Mesenchymal stem cell (in vitro differentiated cells and primary cell): ENCODE data around the gene BLMH.
A peak's percentile ranks its signal among the peaks of the same experiment; 100 is the strongest.

ENCODE experiments used
- DNase-seq: peaks from one replicate; pipeline ENCODE4 v3.0.0-alpha.2; 2013
- H2AFZ ChIP-seq: one replicate; pipeline ENCODE4 v1.6.1; 2013; ENCODE audit warnings: low read depth, mild to moderate bottlenecking, control low read depth, inconsistent platforms, low read length, moderate library complexity
- H2AK5ac ChIP-seq: 2 replicates; pipeline ENCODE4 v1.6.1; 2013; ENCODE audit warnings: low read length, moderate library complexity, mild to moderate bottlenecking, inconsistent platforms; ENCODE audit not compliant: severe bottlenecking
- H2BK120ac ChIP-seq: one replicate; pipeline ENCODE4 v1.6.1; 2013; ENCODE audit warnings: low read depth, mild to moderate bottlenecking, inconsistent platforms, low read length, moderate library complexity
- H2BK12ac ChIP-seq, 2 experiments: one replicate each; pipeline ENCODE4 v1.6.1; 2013; ENCODE audit warnings: inconsistent platforms in 2 of 2, low read length in 2 of 2, mild to moderate bottlenecking in 2 of 2, moderate library complexity in 2 of 2, control low read depth in 1 of 2
- H2BK15ac ChIP-seq: one replicate; pipeline ENCODE4 v1.6.1; 2013; ENCODE audit warnings: mild to moderate bottlenecking, low read depth, inconsistent platforms; ENCODE audit not compliant: poor library complexity, severe bottlenecking
- H2BK5ac ChIP-seq: 2 replicates; pipeline ENCODE4 v1.6.1; 2013; ENCODE audit warnings: low read depth, mild to moderate bottlenecking, low read length, control low read depth, inconsistent platforms; ENCODE audit not compliant: poor library complexity, severe bottlenecking
- H3K14ac ChIP-seq, 2 experiments: one replicate each; pipeline ENCODE4 v1.6.1; 2013; ENCODE audit warnings: inconsistent platforms in 2 of 2, low read length in 2 of 2, control low read depth in 1 of 2, mild to moderate bottlenecking in 1 of 2, moderate library complexity in 1 of 2
- H3K18ac ChIP-seq, 2 experiments: one replicate each; pipeline ENCODE4 v1.6.1; 2013; ENCODE audit warnings: inconsistent platforms in 2 of 2, low read length in 2 of 2, control low read depth in 1 of 2, low read depth in 1 of 2, mild to moderate bottlenecking in 1 of 2
- H3K23ac ChIP-seq, 2 experiments: one replicate each; pipeline ENCODE4 v1.6.1; 2013; ENCODE audit warnings: inconsistent platforms in 2 of 2, low read length in 2 of 2, mild to moderate bottlenecking in 2 of 2, moderate library complexity in 2 of 2, control low read depth in 1 of 2
- H3K27ac ChIP-seq: 2 replicates; pipeline ENCODE4 v1.5.1; 2013; ENCODE audit warnings: mild to moderate bottlenecking, moderate library complexity, low read length, control low read depth, inconsistent platforms; ENCODE audit not compliant: poor library complexity, severe bottlenecking
- H3K27me3 ChIP-seq, 2 experiments: 2 replicates each; pipeline versions ENCODE4 v1.6.1 to v1.7.0; 2013; ENCODE audit warnings: low read length in 2 of 2, mild to moderate bottlenecking in 2 of 2, moderate library complexity in 2 of 2, control low read depth in 1 of 2, inconsistent platforms in 1 of 2; ENCODE audit not compliant: control insufficient read depth in 1 of 2, insufficient read depth in 1 of 2
- H3K36me3 ChIP-seq, 2 experiments: 2 replicates each; pipeline versions ENCODE4 v1.6.1 to v1.7.0; 2013; ENCODE audit warnings: low read length in 2 of 2, control low read depth in 1 of 2, inconsistent platforms in 1 of 2, low read depth in 1 of 2, mild to moderate bottlenecking in 1 of 2; ENCODE audit not compliant: insufficient read depth in 2 of 2, control insufficient read depth in 1 of 2
- H3K4ac ChIP-seq, 2 experiments: one replicate each; pipeline ENCODE4 v1.6.1; 2013; ENCODE audit warnings: inconsistent platforms in 2 of 2, low read length in 2 of 2, mild to moderate bottlenecking in 2 of 2, moderate library complexity in 2 of 2, control low read depth in 1 of 2, low read depth in 1 of 2
- H3K4me1 ChIP-seq: 2 replicates; pipeline ENCODE4 v1.6.1; 2013; ENCODE audit warnings: low read depth, low read length, control low read depth; ENCODE audit not compliant: control insufficient read depth, insufficient read depth
- H3K4me2 ChIP-seq: 2 replicates; pipeline ENCODE4 v1.6.1; 2013; ENCODE audit warnings: low read length, mild to moderate bottlenecking, inconsistent platforms; ENCODE audit not compliant: poor library complexity, severe bottlenecking
- H3K4me3 ChIP-seq, 2 experiments: 2 replicates each; pipeline versions ENCODE4 v1.5.1 to v1.7.0; 2013; ENCODE audit warnings: low read length in 2 of 2, mild to moderate bottlenecking in 2 of 2, control low read depth in 1 of 2, low read depth in 1 of 2; ENCODE audit not compliant: insufficient read depth in 1 of 2
- H3K79me1 ChIP-seq: replicated peaks from 2 replicates; pipeline ENCODE4 v1.6.1; 2013; ENCODE audit warnings: mild to moderate bottlenecking, control low read depth, low read length, inconsistent platforms; ENCODE audit not compliant: poor library complexity, severe bottlenecking
- H3K9ac ChIP-seq: 2 replicates; pipeline ENCODE4 v1.7.0; 2013; ENCODE audit warnings: mild to moderate bottlenecking, low read length, moderate library complexity
- H3K9me3 ChIP-seq: 2 replicates; pipeline ENCODE4 v1.7.0; 2013; ENCODE audit warnings: mild to moderate bottlenecking, low read length; ENCODE audit not compliant: control insufficient read depth
- H4K8ac ChIP-seq: one replicate; pipeline ENCODE4 v1.6.1; 2013; ENCODE audit warnings: inconsistent platforms, mild to moderate bottlenecking, low read length, moderate library complexity
- H4K91ac ChIP-seq: one replicate; pipeline ENCODE4 v1.6.1; 2013; ENCODE audit warnings: mild to moderate bottlenecking, low read length, inconsistent platforms
- WGBS: methylation state at CpG from one replicate; pipeline ENCODE4 v1.1.7; 2013; ENCODE audit warnings: mixed read lengths; 5-methylcytosine and 5-hydroxymethylcytosine counted together

Gene BLMH

DNA sequence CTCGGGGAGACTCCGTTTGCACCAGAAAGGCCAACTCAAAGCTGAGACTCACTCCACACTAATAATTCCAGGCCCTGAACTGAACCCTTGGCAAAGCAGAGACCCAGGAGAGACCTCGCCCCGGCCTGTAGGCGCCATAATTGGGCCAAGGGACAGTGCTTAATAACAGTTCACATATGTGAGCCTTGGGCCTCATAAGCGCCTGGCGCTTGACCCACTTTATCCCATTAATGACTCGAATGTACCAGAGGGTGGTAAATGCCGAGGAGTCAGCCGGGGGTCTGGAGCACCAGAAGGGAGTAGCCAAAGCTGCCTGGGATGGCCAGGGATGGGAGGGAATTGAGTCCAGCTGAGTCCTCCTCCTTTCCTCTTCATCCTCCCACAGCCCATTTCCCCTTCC lies 80.8 kb downstream of the BLMH start:
- Histone ChIP-seq H2AFZ (no peak overlapping the region), H3K9ac (no peak overlapping the region), H3K79me1 (no peaks in the 10 kb centered on the region), H3K4me2 (no peak overlapping the region), H3K27me3 (peaks cover 5 to 28% of the 10 kb centered on the region in 2 experiments), H3K27ac (no peak overlapping the region), H3K4ac (no peak overlapping the region), H3K18ac (no peak overlapping the region), H3K4me1 (no peaks in the 10 kb centered on the region), H4K8ac (no peak overlapping the region), H2BK120ac (no peak overlapping the region), H2BK15ac (no peak overlapping the region), H2BK5ac (no peak overlapping the region), H3K36me3 (no peaks in the 10 kb centered on the region), H3K9me3 (no peaks in the 10 kb centered on the region), H4K91ac (no peak overlapping the region), H3K23ac (no peak overlapping the region), H3K14ac (peak overlapping the region in 1 of 2 experiments; percentile 51), H3K4me3 (no peak overlapping the region), H2AK5ac (no peak overlapping the region), H2BK12ac (no peak overlapping the region)
- DNase-seq: no peak
- 97% methylated on average over 8 of the region's 10 CpGs for WGBS

GRCh38 chr17:30210366-30210765 lies 81.4 kb downstream of the BLMH start:
- Histone ChIP-seq H3K4ac (no peak overlapping the region), H2BK12ac (no peak overlapping the region), H3K14ac (no peak overlapping the region)

GRCh38 chr17:30209930-30210329 lies 81.8 kb downstream of the BLMH start:
- H3K27ac ChIP-seq: no peak overlapping the region
- DNase-seq: no peak
- H3K18ac ChIP-seq: no peak overlapping the region
- H3K4me3 ChIP-seq: no peak overlapping the region
- H4K8ac ChIP-seq: no peak overlapping the region
- H4K91ac ChIP-seq: no peak overlapping the region
- H3K79me1 ChIP-seq: no peaks in the 10 kb centered on the region
- H3K9ac ChIP-seq: no peak overlapping the region
- 91% methylated on average over 7 of the region's 7 CpGs for WGBS
- H3K36me3 ChIP-seq: no peaks in the 10 kb centered on the region
- no peak overlapping the region for H2BK120ac ChIP-seq
- no peak overlapping the region for H3K4me2 ChIP-seq
- H2BK12ac ChIP-seq: no peak overlapping the region
- H3K4ac ChIP-seq: no peak overlapping the region
- peaks cover 5 to 23% of the 10 kb centered on the region in 2 experiments for H3K27me3 ChIP-seq
- H3K23ac ChIP-seq: no peak overlapping the region
- H3K14ac ChIP-seq: no peak overlapping the region
- H3K9me3 ChIP-seq: no peaks in the 10 kb centered on the region
- no peaks in the 10 kb centered on the region for H3K4me1 ChIP-seq
- H2AFZ ChIP-seq: no peak overlapping the region
- H2BK5ac ChIP-seq: no peak overlapping the region
- no peak overlapping the region for H2AK5ac ChIP-seq
- H2BK15ac ChIP-seq: no peak overlapping the region

More at GRCh38 chr17:30210366-30210765, 81.4 kb downstream of the BLMH start:
- Histone ChIP-seq H3K23ac (no peak overlapping the region), H3K4me2 (no peak overlapping the region), H2AFZ (no peak overlapping the region), H3K27ac (no peak overlapping the region), H4K8ac (no peak overlapping the region), H3K36me3 (no peaks in the 10 kb centered on the region), H3K4me1 (no peaks in the 10 kb centered on the region), H4K91ac (no peak overlapping the region), H2BK120ac (no peak overlapping the region), H3K27me3 (peaks cover 5 to 23% of the 10 kb centered on the region in 2 experiments), H3K9ac (no peak overlapping the region), H3K4me3 (no peak overlapping the region), H3K9me3 (no peaks in the 10 kb centered on the region), H3K79me1 (no peaks in the 10 kb centered on the region), H2AK5ac (no peak overlapping the region), H2BK15ac (no peak overlapping the region), H2BK5ac (no peak overlapping the region), H3K18ac (no peak overlapping the region)
- DNase-seq: no peak
- WGBS: 94% methylated on average over 11 of the region's 11 CpGs

- Histone ChIP-seq H2AK5ac (no peak overlapping the region), H2AFZ (no peak overlapping the region), H4K91ac (no peak overlapping the region), H3K4me2 (no peak overlapping the region), H3K14ac (no peak overlapping the region), H3K36me3 (no peaks in the 10 kb centered on the region), H2BK5ac (no peak overlapping the region), H3K4me1 (no peaks in the 10 kb centered on the region), H3K23ac (no peak overlapping the region), H3K27ac (no peak overlapping the region), H2BK15ac (no peak overlapping the region), H2BK12ac (no peak overlapping the region), H3K27me3 (peaks cover 5 to 23% of the 10 kb centered on the region in 2 experiments), H4K8ac (no peak overlapping the region), H3K4me3 (no peak overlapping the region), H3K9me3 (no peaks in the 10 kb centered on the region), H2BK120ac (no peak overlapping the region), H3K4ac (no peak overlapping the region), H3K18ac (no peak overlapping the region), H3K9ac (no peak overlapping the region), H3K79me1 (no peaks in the 10 kb centered on the region)
- WGBS: 67% methylated on average over 1 of the region's 3 CpGs
- no peak for DNase-seq
These were observed 83.5 kb downstream of the BLMH start for GRCh38 chr17:30208214-30208613.
